HL-60 (cell line): ENCODE measurements around the gene SDE2.

Experiments
- DNase-seq, 2 experiments: peaks; one replicate each; pipeline ENCODE4 v3.0.0-alpha.2; 2010 to 2020; ENCODE audit warnings: low read depth in 1 of 2, low spot score in 1 of 2
- H3K27ac ChIP-seq: fragments of 250-450 bp; sonication (Bioruptor Pico); replicated peaks from 2 replicates; pipeline ENCODE4 v1.5.1; 2020; ENCODE audit warnings: mild to moderate bottlenecking, moderate library complexity
- H3K27me3 ChIP-seq: fragments of 250-450 bp; sonication (Bioruptor Pico); 2 replicates; pipeline ENCODE4 v1.5.1; 2021; ENCODE audit warnings: mild to moderate bottlenecking, moderate library complexity; ENCODE audit not compliant: insufficient read depth, poor library complexity, severe bottlenecking
- H3K4me3 ChIP-seq: replicated peaks from 2 replicates; pipeline ENCODE4 v1.5.1; 2011; ENCODE audit warnings: mild to moderate bottlenecking, control low read depth, low read length; ENCODE audit not compliant: insufficient read depth
- GABPA ChIP-seq: IDR thresholded peaks from 2 replicates; pipeline ENCODE4 v1.6.1; 2012; ENCODE audit warnings: low read depth

Gene SDE2

GRCh38 chr1:225933072-225933471 is 66.1 kb downstream of the SDE2 start:
- H3K27ac ChIP-seq = no peak overlapping the region
- no peak overlapping the region for H3K4me3 ChIP-seq
- no peak for TF ChIP-seq GABPA
- no peak for DNase-seq
- H3K27me3 ChIP-seq = no peaks in the 10 kb centered on the region
